Measurements from ENCODE around the gene APLP1. TPM values are rescaled to one million over a fixed set of nuclear protein-coding genes. Genes with fewer than 3 reads are reported as not detected.

Gene APLP1
- 1 to 10 TPM; 1.6 to 5.6 (median 2.3) TPM for total RNA-seq

GRCh38 chr19:35868172-35868822, at the start of gene APLP1:
TSS of gene APLP1 (plus strand) at chr19:35868574. CDS start at chr19:35868637, 63 bp downstream.
- no peak within 1 kb of the TSS for H3K4me3 ChIP-seq (ENCODE audit: low read depth, poor library complexity, severe bottlenecking)
- DNase-seq (ENCODE audit: low spot score in 2 of 2): peak in 1 of 2 donors; percentile 25
- TF ChIP-seq CTCF (IDR thresholded peaks at IDR 0.05) (no peak), POLR2A (IDR thresholded peaks at IDR 0.05) (no peak)
- intact Hi-C loops (cut with DNase I; ENCODE audit: low total_unique reads): no loop called here
- 0 to 2% methylated on average over 13 to 43 of the region's 60 CpGs for WGBS, 2 donors

GRCh38 chr19:35822579-35822978, 45.8 kb upstream of the APLP1 start:
- no peak for DNase-seq (ENCODE audit: low spot score in 2 of 2)
- WGBS, 2 donors: 73 to 77% methylated on average over 3 of the region's 3 CpGs
- H3K4me3 ChIP-seq (ENCODE audit: low read depth, poor library complexity, severe bottlenecking): no peak overlapping the region
- no peak for TF ChIP-seq CTCF (IDR thresholded peaks at IDR 0.05)
- intact Hi-C loops (cut with DNase I; ENCODE audit: low total_unique reads): no loop called here

GRCh38 chr19:35824150-35824549, 44.2 kb upstream of the APLP1 start:
- 75 to 85% methylated on average over 5 of the region's 5 CpGs for WGBS, 2 donors
- no peak for TF ChIP-seq POLR2A (IDR thresholded peaks at IDR 0.05)
- no peak for TF ChIP-seq CTCF (IDR thresholded peaks at IDR 0.05)
- intact Hi-C loops (cut with DNase I; ENCODE audit: low total_unique reads): no loop called here
- no peak overlapping the region for H3K4me3 ChIP-seq (ENCODE audit: low read depth, poor library complexity, severe bottlenecking)
- DNase-seq (ENCODE audit: low spot score in 2 of 2): no peak

- WGBS, 2 donors: 8 to 11% methylated on average over 12 of the region's 12 CpGs
- H3K4me3 ChIP-seq (ENCODE audit: low read depth, poor library complexity, severe bottlenecking): no peak overlapping the region
- TF ChIP-seq POLR2A (IDR thresholded peaks at IDR 0.05): no peak
- no peak for TF ChIP-seq CTCF (IDR thresholded peaks at IDR 0.05)
- intact Hi-C loops (cut with DNase I; ENCODE audit: low total_unique reads): no loop called here
- peak in 1 of 2 donors; percentile 27 for DNase-seq (ENCODE audit: low spot score in 2 of 2)
These were observed 39.6 kb upstream of the APLP1 start for GRCh38 chr19:35828692-35829301.

GRCh38 chr19:35830986-35831385, 37.4 kb upstream of the APLP1 start:
- WGBS, 2 donors: 69 to 74% methylated on average over 18 of the region's 18 CpGs
- intact Hi-C loops (cut with DNase I; ENCODE audit: low total_unique reads): no loop called here
- no peak overlapping the region for H3K4me3 ChIP-seq (ENCODE audit: low read depth, poor library complexity, severe bottlenecking)
- no peak for TF ChIP-seq POLR2A (IDR thresholded peaks at IDR 0.05)
- TF ChIP-seq CTCF (IDR thresholded peaks at IDR 0.05): no peak
- no peak for DNase-seq (ENCODE audit: low spot score in 2 of 2)

All from lower leg skin (tissue), 4 donors.